GM13976 (cell line): ENCODE data around the gene RAD21L1.
"Not testable (repeated sequence)": the region's sequence is repeated elsewhere in the genome, so short reads cannot be mapped to it uniquely, and the experiment has no call there.

Experiments used
- DNase-seq: peaks from one replicate; pipeline ENCODE4 v3.0.0; 2012; ENCODE audit warnings: low spot score
- in situ Hi-C: fragments of 300-500 bp; cut with MboI; formaldehyde crosslinking; loops from one replicate; pipeline ENCODE4 v1.12.0; 2022; ENCODE audit warnings: low sequenced_read_pairs, mixed read lengths, inconsistent platforms; ENCODE audit not compliant: unreplicated experiment
- TF ChIP-seq, protein P1 (sequence below): IDR thresholded peaks from 2 replicates; pipeline ENCODE4 v1.5.1; 2012; ENCODE audit warnings: borderline replicate concordance, mild to moderate bottlenecking; ENCODE audit not compliant: insufficient read depth; ENCODE audit errors: extremely low read depth, missing control alignments, control extremely low read depth

Gene RAD21L1

DNA sequence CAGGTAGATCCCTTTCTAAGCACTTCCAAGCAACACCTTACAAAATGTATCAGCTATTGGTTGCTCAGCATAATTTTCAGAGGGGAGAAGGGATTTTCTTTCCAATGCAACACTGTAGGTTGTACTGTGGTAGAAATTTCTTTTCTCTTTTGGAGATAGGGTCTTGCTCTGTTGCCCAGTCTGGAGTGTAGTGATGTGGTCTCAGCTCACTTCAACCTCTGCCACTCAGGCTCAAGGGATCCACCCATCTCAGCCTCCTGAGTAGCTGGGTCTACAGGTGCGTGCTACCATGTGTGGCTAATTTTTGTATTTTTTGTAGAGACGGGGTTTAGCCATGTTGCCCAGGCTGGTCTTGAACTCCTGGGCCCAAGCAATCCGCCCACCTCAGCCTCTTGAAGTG is 16.3 kb downstream of the RAD21L1 start:
- in situ Hi-C loops = no loop called here
- DNase-seq = no peak
- TF ChIP-seq, protein P1, sequence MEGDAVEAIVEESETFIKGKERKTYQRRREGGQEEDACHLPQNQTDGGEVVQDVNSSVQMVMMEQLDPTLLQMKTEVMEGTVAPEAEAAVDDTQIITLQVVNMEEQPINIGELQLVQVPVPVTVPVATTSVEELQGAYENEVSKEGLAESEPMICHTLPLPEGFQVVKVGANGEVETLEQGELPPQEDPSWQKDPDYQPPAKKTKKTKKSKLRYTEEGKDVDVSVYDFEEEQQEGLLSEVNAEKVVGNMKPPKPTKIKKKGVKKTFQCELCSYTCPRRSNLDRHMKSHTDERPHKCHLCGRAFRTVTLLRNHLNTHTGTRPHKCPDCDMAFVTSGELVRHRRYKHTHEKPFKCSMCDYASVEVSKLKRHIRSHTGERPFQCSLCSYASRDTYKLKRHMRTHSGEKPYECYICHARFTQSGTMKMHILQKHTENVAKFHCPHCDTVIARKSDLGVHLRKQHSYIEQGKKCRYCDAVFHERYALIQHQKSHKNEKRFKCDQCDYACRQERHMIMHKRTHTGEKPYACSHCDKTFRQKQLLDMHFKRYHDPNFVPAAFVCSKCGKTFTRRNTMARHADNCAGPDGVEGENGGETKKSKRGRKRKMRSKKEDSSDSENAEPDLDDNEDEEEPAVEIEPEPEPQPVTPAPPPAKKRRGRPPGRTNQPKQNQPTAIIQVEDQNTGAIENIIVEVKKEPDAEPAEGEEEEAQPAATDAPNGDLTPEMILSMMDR = no peak

DNA sequence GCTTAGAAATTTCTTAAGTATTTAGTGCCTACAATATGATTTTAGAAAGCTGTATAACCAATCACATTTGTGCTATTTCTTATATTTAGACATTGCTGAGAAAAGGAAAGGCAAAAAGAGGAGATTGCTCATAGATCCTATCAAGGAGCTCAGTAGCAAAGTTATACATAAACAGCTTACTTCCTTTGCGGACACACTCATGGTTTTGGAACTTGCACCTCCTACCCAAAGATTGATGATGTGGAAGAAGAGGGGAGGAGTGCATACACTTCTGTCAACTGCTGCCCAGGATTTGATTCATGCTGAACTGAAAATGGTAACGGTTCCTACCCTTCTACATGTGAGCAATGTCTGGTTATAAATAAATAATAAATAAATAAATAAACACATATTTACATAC is 16.7 kb downstream of the RAD21L1 start:
- no peak for DNase-seq
- in situ Hi-C loops = no loop called here
- TF ChIP-seq, protein P1 = no peak

DNA sequence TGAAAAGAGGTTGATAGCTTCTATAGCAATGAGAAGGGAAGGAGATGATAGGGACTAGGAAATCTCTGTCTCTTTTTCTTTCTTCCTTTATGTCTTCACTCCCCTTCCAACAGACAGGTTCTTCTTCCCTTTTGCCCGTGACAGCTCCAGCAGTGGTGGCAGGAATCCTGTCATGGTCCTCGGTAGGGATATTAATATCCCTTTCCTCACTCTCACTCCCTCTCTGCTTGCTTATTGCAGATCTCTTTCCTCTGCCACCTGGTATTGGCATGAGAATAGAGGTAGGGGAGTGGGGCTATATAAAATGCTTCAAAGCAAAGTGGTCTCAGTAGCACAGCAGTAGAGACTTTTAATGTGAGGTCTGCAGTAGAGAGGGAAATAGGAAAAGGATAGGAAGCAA is 19.7 kb downstream of the RAD21L1 start:
- TF ChIP-seq, protein P1 = no peak
- DNase-seq = no peak
- in situ Hi-C loops = no loop called here

DNA sequence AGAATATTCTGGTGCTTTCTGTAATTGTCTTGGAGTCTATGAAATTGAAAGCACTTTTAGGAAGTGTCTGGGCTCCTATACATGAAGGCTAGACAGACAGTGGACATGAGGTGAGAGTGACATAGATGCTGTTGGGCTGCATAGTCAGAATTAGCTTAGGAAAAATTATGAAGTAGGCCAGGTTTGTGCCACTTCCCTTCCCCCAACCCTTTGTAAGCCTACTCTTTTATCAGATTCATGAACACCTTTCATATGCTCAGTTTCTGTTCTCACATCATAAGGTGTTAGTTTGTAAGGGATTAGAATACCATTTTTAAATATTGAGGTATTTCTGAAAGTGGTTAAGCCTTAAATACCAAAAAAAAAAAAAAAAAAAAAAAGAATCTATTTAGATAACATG is 21.8 kb downstream of the RAD21L1 start:
- TF ChIP-seq, protein P1 = no peak
- in situ Hi-C loops = no loop called here
- no peak for DNase-seq

DNA sequence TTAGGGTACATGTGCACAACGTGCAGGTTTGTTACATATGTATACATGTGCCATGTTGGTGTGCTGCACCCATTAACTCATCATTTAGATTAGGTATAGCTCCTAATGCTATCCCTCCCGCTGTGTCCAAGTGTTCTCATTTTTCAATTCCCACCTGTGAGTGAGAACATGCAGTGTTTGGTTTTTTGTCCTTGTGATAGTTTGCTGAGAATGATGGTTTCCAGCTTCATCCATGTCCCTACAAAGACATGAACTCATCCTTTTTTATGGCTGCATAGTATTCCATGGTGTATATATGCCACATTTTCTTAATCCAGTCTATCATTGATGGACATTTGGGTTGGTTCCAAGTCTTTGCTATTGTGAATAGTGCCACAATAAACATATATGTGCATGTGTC is 24.4 kb downstream of the RAD21L1 start:
- DNase-seq, in situ Hi-C loops: not testable (repeated sequence)

DNA sequence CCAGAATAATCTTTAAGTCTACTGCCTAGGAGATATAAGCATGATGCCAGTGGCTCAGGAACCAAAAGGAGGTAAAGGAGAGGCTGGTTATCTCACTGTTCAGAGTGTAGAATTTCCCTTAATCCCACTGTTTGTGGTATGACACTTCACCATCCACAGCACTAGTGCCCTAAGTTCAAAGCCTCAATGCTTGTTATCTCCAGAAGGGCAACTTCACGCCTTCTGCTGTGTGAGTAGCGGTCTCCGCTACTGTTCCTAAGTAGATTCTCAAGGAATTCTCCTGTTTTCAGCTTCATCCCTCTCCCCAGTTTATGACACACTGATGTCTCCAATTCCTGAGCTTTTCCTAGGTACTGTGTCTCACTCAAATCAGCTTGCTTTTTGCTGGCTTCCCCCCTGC is 26.6 kb downstream of the RAD21L1 start:
- in situ Hi-C loops = no loop called here
- TF ChIP-seq, protein P1 = no peak
- no peak for DNase-seq

DNA sequence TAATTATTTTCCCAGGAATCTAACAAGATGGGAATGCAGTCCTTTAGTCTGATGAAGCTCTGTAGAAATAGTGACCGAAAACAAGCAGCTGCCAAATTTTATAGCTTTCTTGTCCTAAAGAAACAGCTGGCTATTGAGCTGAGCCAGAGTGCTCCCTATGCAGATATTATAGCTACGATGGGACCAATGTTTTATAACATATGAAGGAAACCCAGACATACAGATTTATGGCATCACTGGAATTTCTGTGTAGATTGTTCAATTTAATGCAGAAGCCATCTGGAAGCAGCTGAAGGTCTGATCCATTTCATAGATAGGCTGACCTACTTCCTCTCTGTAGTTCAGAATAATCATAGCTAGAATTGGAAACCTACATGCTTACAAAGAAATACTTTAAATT is 28.4 kb downstream of the RAD21L1 start:
- in situ Hi-C loops = no loop called here
- no peak for DNase-seq
- TF ChIP-seq, protein P1 = no peak
